ENCODE measurements around the gene GBF1.

Gene GBF1

GRCh38 chr10:102424916-102425315 is 179.6 kb downstream of the GBF1 start:
- H3K36me3 Mint-ChIP-seq = peaks cover 27% of the 10 kb centered on the region
- no peak for ATAC-seq
- H3K4me3 Mint-ChIP-seq = no peak overlapping the region
- H3K27ac Mint-ChIP-seq = no peak overlapping the region
- H3K4me1 Mint-ChIP-seq = peaks cover 49% of the 10 kb centered on the region
- H3K9me3 Mint-ChIP-seq = no peaks in the 10 kb centered on the region
- H3K27me3 Mint-ChIP-seq = no peaks in the 10 kb centered on the region

GRCh38 chr10:102425444-102425843 is 180.1 kb downstream of the GBF1 start:
- Mint-ChIP-seq H3K9me3 (no peaks in the 10 kb centered on the region), H3K4me3 (no peak overlapping the region), H3K4me1 (peaks cover 44% of the 10 kb centered on the region), H3K27me3 (no peaks in the 10 kb centered on the region), H3K27ac (peak overlapping the region; percentile 52), H3K36me3 (peaks cover 27% of the 10 kb centered on the region)
- no peak for ATAC-seq

GRCh38 chr10:102426803-102427287 is 181.5 kb downstream of the GBF1 start:
- no peak overlapping the region for H3K4me3 Mint-ChIP-seq
- ATAC-seq = no peak
- no peaks in the 10 kb centered on the region for H3K27me3 Mint-ChIP-seq
- peaks cover 27% of the 10 kb centered on the region for H3K36me3 Mint-ChIP-seq
- no peaks in the 10 kb centered on the region for H3K9me3 Mint-ChIP-seq
- peaks cover 49% of the 10 kb centered on the region for H3K4me1 Mint-ChIP-seq
- H3K27ac Mint-ChIP-seq = peak overlapping the region; percentile 52

GRCh38 chr10:102429468-102429867 is 184.1 kb downstream of the GBF1 start:
- H3K36me3 Mint-ChIP-seq = peaks cover 21% of the 10 kb centered on the region

GRCh38 chr10:102431452-102432124 is 186.3 kb downstream of the GBF1 start:
- H3K4me1 Mint-ChIP-seq = peaks cover 46% of the 10 kb centered on the region
- H3K9me3 Mint-ChIP-seq = no peaks in the 10 kb centered on the region
- H3K27me3 Mint-ChIP-seq = no peaks in the 10 kb centered on the region
- H3K36me3 Mint-ChIP-seq = peaks cover 10% of the 10 kb centered on the region
- peak overlapping the region; percentile 84 for H3K27ac Mint-ChIP-seq
- H3K4me3 Mint-ChIP-seq = peak overlapping the region; percentile 89
- ATAC-seq = no peak

More at GRCh38 chr10:102429468-102429867, 184.1 kb downstream of the GBF1 start:
- Mint-ChIP-seq H3K27me3 (no peaks in the 10 kb centered on the region), H3K27ac (no peak overlapping the region), H3K4me1 (peaks cover 43% of the 10 kb centered on the region), H3K4me3 (no peak overlapping the region), H3K9me3 (no peaks in the 10 kb centered on the region)
- ATAC-seq = no peak

Data from stimulated activated memory B cell treated with anti-CD40 and anti-IgM and Interleukin-4, amounts not matched to agents 10 μg/mL and 1 μg/mL and 100 μg/mL, for 72 hours (primary cell).